GM23338 (cell line): Measurements from ENCODE around the gene TMUB2. TPM values are rescaled to one million over a fixed set of nuclear protein-coding genes. Genes with fewer than 3 reads are reported as not detected.

Experiments
- ATAC-seq: fragments of 200-7000 bp; cut with Tn5 transposase; 3 replicates; pipeline ENCODE4 v1.9.1; 2020
- DNase-seq: peaks from one replicate; pipeline ENCODE4 v3.0.0-alpha.2; 2015; ENCODE audit warnings: low spot score
- H2AFZ ChIP-seq: fragments of 200-600 bp; sonication (generic); 2 replicates; pipeline ENCODE4 v1.8.0; 2016; ENCODE audit warnings: antibody characterized with exemption, mild to moderate bottlenecking, moderate library complexity
- H3F3A ChIP-seq: fragments of 200-600 bp; sonication (generic); replicated peaks from 2 replicates; pipeline ENCODE4 v1.8.0; 2017; ENCODE audit warnings: antibody characterized with exemption, mixed run types, low read depth
- H3K27ac ChIP-seq: fragments of 200-600 bp; sonication (generic); 2 replicates; pipeline ENCODE4 v1.6.1; 2016; ENCODE audit warnings: low read depth
- H3K27me3 ChIP-seq: fragments of 200-600 bp; sonication (generic); 2 replicates; pipeline ENCODE4 v1.8.0; 2016; ENCODE audit warnings: mild to moderate bottlenecking, mixed run types, moderate library complexity; ENCODE audit not compliant: insufficient read depth
- H3K36me3 ChIP-seq: fragments of 200-600 bp; sonication (generic); 2 replicates; pipeline ENCODE4 v1.8.0; 2016; ENCODE audit warnings: mild to moderate bottlenecking; ENCODE audit not compliant: insufficient read depth
- H3K4me1 ChIP-seq: fragments of 200-600 bp; sonication (generic); 2 replicates; pipeline ENCODE4 v1.8.0; 2016; ENCODE audit warnings: mild to moderate bottlenecking, moderate library complexity; ENCODE audit not compliant: insufficient read depth
- H3K4me2 ChIP-seq: fragments of 200-600 bp; sonication (generic); 2 replicates; pipeline ENCODE4 v1.7.1; 2017; ENCODE audit warnings: mixed run types
- H3K4me3 ChIP-seq: fragments of 200-600 bp; sonication (generic); 2 replicates; pipeline ENCODE4 v1.6.1; 2016; ENCODE audit warnings: mixed run types
- H3K79me2 ChIP-seq: fragments of 200-600 bp; sonication (generic); replicated peaks from 2 replicates; pipeline ENCODE4 v1.8.0; 2017; ENCODE audit warnings: mild to moderate bottlenecking; ENCODE audit not compliant: insufficient read depth
- H3K9me2 ChIP-seq: fragments of 200-600 bp; sonication (generic); 2 replicates; pipeline ENCODE4 v1.8.0; 2017; ENCODE audit not compliant: insufficient read depth
- H4K20me1 ChIP-seq: fragments of 200-600 bp; sonication (generic); replicated peaks from 2 replicates; pipeline ENCODE4 v1.8.0; 2017; ENCODE audit warnings: mild to moderate bottlenecking; ENCODE audit not compliant: insufficient read depth
- H3K27ac Mint-ChIP-seq: 2 replicates; pipeline ENCODE4 v1.8.0; 2020; ENCODE audit warnings: inconsistent platforms, mild to moderate bottlenecking, moderate library complexity, mixed read lengths
- H3K27me3 Mint-ChIP-seq: 3 replicates; pipeline ENCODE4 v1.8.0; 2022; ENCODE audit warnings: low read depth, mild to moderate bottlenecking, moderate library complexity, mixed read lengths, inconsistent platforms; ENCODE audit not compliant: insufficient read depth, poor library complexity
- H3K36me3 Mint-ChIP-seq: 3 replicates; pipeline ENCODE4 v1.8.0; 2021; ENCODE audit warnings: low read depth, mild to moderate bottlenecking, inconsistent platforms, moderate library complexity, mixed read lengths
- H3K4me1 Mint-ChIP-seq: 3 replicates; pipeline ENCODE4 v1.8.0; 2020; ENCODE audit warnings: mild to moderate bottlenecking, inconsistent platforms, mixed read lengths
- H3K4me3 Mint-ChIP-seq: 3 replicates; pipeline ENCODE4 v1.8.0; 2021; ENCODE audit warnings: moderate library complexity, mild to moderate bottlenecking, inconsistent platforms, mixed read lengths
- H3K9me3 Mint-ChIP-seq: 3 replicates; pipeline ENCODE4 v1.8.0; 2020; ENCODE audit warnings: moderate library complexity, mild to moderate bottlenecking, inconsistent platforms, mixed read lengths
- CREB1 ChIP-seq: fragments of 250-450 bp; sonication (Bioruptor Pico); IDR thresholded peaks from 2 replicates; pipeline ENCODE4 v1.5.0; 2020; ENCODE audit warnings: low read depth, mild to moderate bottlenecking, moderate library complexity
- CTCF ChIP-seq, 2 experiments: fragments of 200-600 bp in 1 of 2; sonication (generic) in 1 of 2; conservative IDR thresholded peaks; 2 replicates each; pipeline versions ENCODE4 v1.5.1 to v1.6.1; 2016 to 2017; ENCODE audit warnings: antibody characterized with exemption in 2 of 2, low read depth in 2 of 2, mild to moderate bottlenecking in 2 of 2, moderate library complexity in 1 of 2
- ETS1 ChIP-seq: IDR thresholded peaks from 2 replicates; pipeline ENCODE4 v1.6.1; 2016; ENCODE audit warnings: antibody characterized with exemption
- EZH2 ChIP-seq: fragments of 200-600 bp; sonication (generic); IDR thresholded peaks from one replicate; pipeline ENCODE4 v1.8.0; 2017; ENCODE audit warnings: antibody characterized with exemption, mild to moderate bottlenecking, low read depth; ENCODE audit not compliant: unreplicated experiment
- EZH2phosphoT487 ChIP-seq: fragments of 200-600 bp; sonication (generic); IDR thresholded peaks from one replicate; pipeline ENCODE4 v1.8.1; 2018; ENCODE audit warnings: antibody characterized with exemption; ENCODE audit not compliant: unreplicated experiment
- REST ChIP-seq: IDR thresholded peaks from one replicate; pipeline ENCODE4 v1.6.1; 2018; ENCODE audit warnings: antibody characterized with exemption; ENCODE audit not compliant: unreplicated experiment
- STAT1 ChIP-seq: IDR thresholded peaks from one replicate; pipeline ENCODE4 v1.6.1; 2016; ENCODE audit warnings: antibody characterized with exemption; ENCODE audit not compliant: unreplicated experiment
- ZNF114 ChIP-seq: fragments of 250-450 bp; sonication (Bioruptor Pico); IDR thresholded peaks from 2 replicates; pipeline ENCODE4 v1.5.0; 2020; ENCODE audit warnings: mild to moderate bottlenecking, moderate library complexity
- ZNF331 ChIP-seq: fragments of 250-450 bp; sonication (Bioruptor Pico); IDR thresholded peaks from 2 replicates; pipeline ENCODE4 v1.5.0; 2020; ENCODE audit warnings: low read depth, mild to moderate bottlenecking, moderate library complexity
- ZNF462 ChIP-seq: fragments of 250-450 bp; sonication (Bioruptor Pico); IDR thresholded peaks from 2 replicates; pipeline ENCODE4 v1.5.0; 2020; ENCODE audit warnings: mild to moderate bottlenecking, moderate library complexity
- polyA plus RNA-seq: library from polyadenylated mRNA; unstranded; fragments of >200 nt; fragmentation: Nextera tagmentation; extraction: Ambion mirVana; gene quantifications from 2 replicates; pipeline ENCODE4 v1.2.1, GENCODE V29; 2016
- total RNA-seq: library from RNA; depleted of rRNA; stranded (reverse); fragments of >200 nt; shearing (Covaris generic); gene quantifications from 2 replicates; pipeline ENCODE4 v1.2.3, GENCODE V29; 2014

Gene TMUB2
- total and polyA plus RNA-seq, 2 experiments from 2014 or later: 16.5 to 20.8 TPM

- TF ChIP-seq ZNF462 (CRISPR knock-in tag): no peak
- TF ChIP-seq EZH2phosphoT487: no peak
- TF ChIP-seq ETS1: no peak
- TF ChIP-seq STAT1: no peak
Observed at GRCh38 chr17:44214896-44215295, 28.1 kb downstream of the TMUB2 start (continued).

- no peak for ATAC-seq
- no peak overlapping the region for H3K27ac Mint-ChIP-seq
Observed at GRCh38 chr17:44216173-44216572, 29.4 kb downstream of the TMUB2 start.

More at GRCh38 chr17:44216173-44216572, 29.4 kb downstream of the TMUB2 start:
- Mint-ChIP-seq H3K9me3 (no peaks in the 10 kb centered on the region), H3K4me3 (no peak overlapping the region; the same call in 2 of the 3 replicates), H3K27me3 (peaks cover 23% of the 10 kb centered on the region), H3K4me1 (peaks cover 18% of the 10 kb centered on the region), H3K36me3 (peaks cover 61% of the 10 kb centered on the region)
- Histone ChIP-seq H3K27me3 (no peaks in the 10 kb centered on the region), H3K4me2 (no peak overlapping the region), H3K36me3 (peaks cover 15% of the 10 kb centered on the region), H4K20me1 (no peaks in the 10 kb centered on the region; the same call in none of the 2 replicates), H2AFZ (no peak overlapping the region), H3K27ac (no peak overlapping the region), H3F3A (peaks cover 20% of the 10 kb centered on the region; the same call in 1 of the 2 replicates), H3K79me2 (peaks cover 24% of the 10 kb centered on the region), H3K9me2 (no peaks in the 10 kb centered on the region), H3K4me1 (peaks cover 6% of the 10 kb centered on the region; the same call in 1 of the 2 replicates), H3K4me3 (no peak overlapping the region)
- DNase-seq: no peak
- TF ChIP-seq STAT1 (no peak), ETS1 (no peak), CREB1 (CRISPR knock-in tag) (no peak), CTCF (conservative IDR thresholded peaks at IDR 0.05; ENCODE audit: low read depth in 2 of 2) (no peak), REST (no peak), ZNF114 (no peak), EZH2 (no peak), ZNF331 (CRISPR knock-in tag) (no peak)
